Endothelial cell of umbilical vein (primary cell): Measurements from ENCODE around the gene MACROD2. TPM values are rescaled to one million over a fixed set of nuclear protein-coding genes. Genes with fewer than 3 reads are reported as not detected.

Experiments
- BruUV-seq: library from RNA; stranded (reverse); fragments of 400-500 nt; replicated peaks from 2 replicates; lab custom pipeline; 2021; lab: Mats Ljungman, UMichigan
- CTCF ChIA-PET: fragments of 300-600, 350-600 bp; sonication (Branson Sonifier 250); formaldehyde crosslinking; loops from one replicate; lab custom pipeline; 2021; ENCODE audit warnings: antibody characterized with exemption, inconsistent platforms; lab: Charles Lee
- POLR2A ChIA-PET: fragments of 300-600, 350-600 bp; sonication (Branson Sonifier 250); formaldehyde crosslinking; loops from one replicate; lab custom pipeline; 2021; ENCODE audit warnings: antibody characterized with exemption, inconsistent platforms; lab: Charles Lee
- DNase-seq: peaks from one replicate; pipeline ENCODE4 v3.0.0-alpha.2; 2011; ENCODE audit warnings: low read depth, low spot score
- FAIRE-seq: peaks from 2 replicates; lab custom pipeline; 2011; peaks lifted over from hg19 to GRCh38; lab: Jason Lieb, UNC
- H2AFZ ChIP-seq: 2 replicates; pipeline ENCODE4 v1.6.0; 2012; ENCODE audit warnings: low read depth, low read length, control low read depth, inconsistent platforms
- H3K27ac ChIP-seq: 2 replicates; pipeline ENCODE4 v1.5.1; 2011; ENCODE audit warnings: low read depth, mild to moderate bottlenecking, control low read depth, low read length, moderate library complexity; ENCODE audit not compliant: insufficient read depth
- H3K27me3 ChIP-seq, 2 experiments: 2 replicates each; pipeline versions ENCODE4 v1.6.0 to v1.6.1; 2011; ENCODE audit warnings: low read length in 2 of 2, mixed read lengths in 1 of 2; ENCODE audit not compliant: control insufficient read depth in 2 of 2, insufficient read depth in 2 of 2
- H3K36me3 ChIP-seq, 2 experiments: 2 replicates in 1 of 2; 3 replicates in 1 of 2; pipeline ENCODE4 v1.5.1; 2011; ENCODE audit warnings: low read length in 2 of 2, mild to moderate bottlenecking in 1 of 2, moderate library complexity in 1 of 2; ENCODE audit not compliant: control insufficient read depth in 2 of 2, insufficient read depth in 2 of 2; ENCODE audit errors: extremely low read depth in 1 of 2
- H3K4me1 ChIP-seq: 3 replicates; pipeline ENCODE4 v1.5.1; 2011; ENCODE audit warnings: mild to moderate bottlenecking, low read length; ENCODE audit not compliant: control insufficient read depth, insufficient read depth; ENCODE audit errors: extremely low read depth
- H3K4me2 ChIP-seq: 2 replicates; pipeline ENCODE4 v1.6.1; 2011; ENCODE audit warnings: low read length, control low read depth, mixed read lengths; ENCODE audit not compliant: insufficient read depth
- H3K4me3 ChIP-seq, 3 experiments: fragments of 200-600 bp in 1 of 3; sonication (generic), shearing (Covaris generic) in 1 of 3; replicated peaks in 1 of 3; 2 replicates each; pipeline ENCODE4 v1.5.1; 2011 to 2016; ENCODE audit warnings: control low read depth in 3 of 3, low read length in 3 of 3, mild to moderate bottlenecking in 2 of 3, inconsistent platforms in 1 of 3, low read depth in 1 of 3, moderate library complexity in 1 of 3; ENCODE audit not compliant: insufficient read depth in 1 of 3
- H3K79me2 ChIP-seq: 2 replicates; pipeline ENCODE4 v1.6.0; 2012; ENCODE audit warnings: low read length, inconsistent platforms; ENCODE audit not compliant: control insufficient read depth, insufficient read depth
- H3K9ac ChIP-seq: replicated peaks from 2 replicates; pipeline ENCODE3; 2011; ENCODE audit warnings: low read length, control low read depth; ENCODE audit not compliant: insufficient read depth; ENCODE audit errors: extremely low read depth
- H3K9me1 ChIP-seq: replicated peaks from 3 replicates; pipeline ENCODE4 v1.6.0; 2011; ENCODE audit warnings: mild to moderate bottlenecking, low read length; ENCODE audit not compliant: control insufficient read depth, insufficient read depth; ENCODE audit errors: extremely low read depth
- H3K9me3 ChIP-seq: replicated peaks from 2 replicates; pipeline ENCODE4 v1.5.1; 2012; ENCODE audit warnings: low read length, inconsistent platforms; ENCODE audit not compliant: control insufficient read depth, insufficient read depth
- H4K20me1 ChIP-seq: replicated peaks from 2 replicates; pipeline ENCODE3; 2011; ENCODE audit warnings: mild to moderate bottlenecking, low read length; ENCODE audit not compliant: control insufficient read depth, insufficient read depth; ENCODE audit errors: extremely low read depth
- CTCF ChIP-seq, 2 donors: IDR thresholded peaks; 1 replicate in 1 of 2; 2 replicates in 1 of 2; pipeline ENCODE4 v1.5.1; 2011; ENCODE audit warnings: low read length in 2 of 2, mild to moderate bottlenecking in 2 of 2, moderate library complexity in 2 of 2, control low read depth in 1 of 2, inconsistent platforms in 1 of 2, low read depth in 1 of 2; ENCODE audit not compliant: insufficient read depth in 1 of 2; ENCODE audit errors: extremely low read depth in 1 of 2
- EZH2 ChIP-seq: IDR thresholded peaks from 2 replicates; pipeline ENCODE4 v1.6.1; 2012; ENCODE audit warnings: borderline replicate concordance, low read depth, mild to moderate bottlenecking, moderate library complexity, low read length, inconsistent platforms; ENCODE audit not compliant: severe bottlenecking
- FOS ChIP-seq: IDR thresholded peaks from 2 replicates; pipeline ENCODE4 v1.6.1; 2011; ENCODE audit warnings: mild to moderate bottlenecking, low read length, moderate library complexity, borderline replicate concordance; ENCODE audit not compliant: insufficient read depth
- GATA2 ChIP-seq: IDR thresholded peaks from 2 replicates; pipeline ENCODE4 v1.7.0; 2011; ENCODE audit warnings: low read depth, mild to moderate bottlenecking, moderate library complexity, mixed read lengths, low read length; ENCODE audit not compliant: insufficient read length, insufficient read depth
- JUN ChIP-seq: IDR thresholded peaks from 2 replicates; pipeline ENCODE4 v1.6.1; 2011; ENCODE audit warnings: borderline replicate concordance, low read depth; ENCODE audit not compliant: insufficient read length, insufficient read depth
- MAX ChIP-seq: IDR thresholded peaks from 2 replicates; pipeline ENCODE4 v1.6.1; 2011; ENCODE audit not compliant: insufficient read depth, insufficient read length
- MYC ChIP-seq: IDR thresholded peaks from one replicate; pipeline ENCODE4 v1.6.1; 2011; ENCODE audit warnings: mild to moderate bottlenecking, low read depth, low read length
- POLR2A ChIP-seq: IDR thresholded peaks from 2 replicates; pipeline ENCODE4 v1.6.1; 2012; ENCODE audit warnings: low read depth, mild to moderate bottlenecking, control low read depth, low read length
- POLR2AphosphoS5 ChIP-seq: IDR thresholded peaks from 2 replicates; pipeline ENCODE4 v1.6.1; 2012; ENCODE audit warnings: low read depth, mild to moderate bottlenecking, control low read depth, low read length, moderate library complexity; ENCODE audit not compliant: insufficient read depth
- dilution Hi-C: fragments of 300-500 bp; cut with MboI; formaldehyde crosslinking; loops from one replicate; pipeline ENCODE4 v1.15.0; 2019; ENCODE audit warnings: low sequenced_read_pairs; ENCODE audit not compliant: extremely low pct_ligation_motif_present
- intact Hi-C: fragments of 100-400 bp; cut with micrococcal nuclease; formaldehyde crosslinking; loops from one replicate; pipeline ENCODE4 v1.10.0; 2022
- polyA plus RNA-seq, 4 experiments: library from polyadenylated mRNA; depleted of rRNA in 3 of 4; stranded (reverse) in 3 of 4; unstranded in 1 of 4; fragments of >200 nt; gene quantifications; 2 replicates each; pipeline versions ENCODE4 v1.2.1 to v1.2.3, GENCODE V29; 2011 to 2012; ENCODE audit warnings: missing spikeins in 1 of 4
- total RNA-seq: library from RNA; stranded (reverse); gene quantifications from 2 replicates; pipeline ENCODE4 v1.2.3, GENCODE V29; 2021

Gene MACROD2
- total and polyA plus RNA-seq, 2 donors (not counting 3 experiments of a cell fraction or from before 2014, with no cell fraction given): 0.11 to 0.73 TPM

GRCh38 chr20:14720251-14720650 lies 724.9 kb downstream of the MACROD2 start:
- peak; percentile 19 for DNase-seq
- ChIA-PET CTCF (no interaction called here), POLR2A (no interaction called here)
- BruUV-seq: no TSS peak
- H3K27ac ChIP-seq: no peak overlapping the region
- no peaks in the 10 kb centered on the region for H4K20me1 ChIP-seq
- H3K4me1 ChIP-seq: no peaks in the 10 kb centered on the region
- dilution Hi-C loops: no loop called here
- H3K9ac ChIP-seq: no peak overlapping the region
- H3K4me3 ChIP-seq: no peak overlapping the region
- H2AFZ ChIP-seq: no peak overlapping the region
- FAIRE-seq: no peak
- TF ChIP-seq MYC (no peak), FOS (peak; percentile 15)
- H3K27me3 ChIP-seq: no peaks in the 10 kb centered on the region
- no peaks in the 10 kb centered on the region for H3K36me3 ChIP-seq
- no peaks in the 10 kb centered on the region for H3K9me3 ChIP-seq
- no peaks in the 10 kb centered on the region for H3K79me2 ChIP-seq
- no peak overlapping the region for H3K4me2 ChIP-seq
- no peaks in the 10 kb centered on the region for H3K9me1 ChIP-seq
- intact Hi-C loops: no loop called here

GRCh38 chr20:14721926-14722452 lies 726.7 kb downstream of the MACROD2 start:
- Histone ChIP-seq H3K9me3 (no peaks in the 10 kb centered on the region), H3K27ac (no peak overlapping the region), H3K27me3 (no peaks in the 10 kb centered on the region), H3K9me1 (no peaks in the 10 kb centered on the region), H4K20me1 (no peaks in the 10 kb centered on the region), H2AFZ (no peak overlapping the region), H3K4me2 (no peak overlapping the region), H3K4me3 (no peak overlapping the region), H3K36me3 (no peaks in the 10 kb centered on the region), H3K79me2 (no peaks in the 10 kb centered on the region), H3K9ac (no peak overlapping the region), H3K4me1 (no peaks in the 10 kb centered on the region)
- DNase-seq (no peak), FAIRE-seq (no peak)
- CTCF ChIA-PET: no interaction called here
- POLR2A ChIA-PET: no interaction called here
- intact Hi-C loops: no loop called here
- dilution Hi-C loops: no loop called here
- no TSS peak for BruUV-seq
- TF ChIP-seq GATA2 (no peak), POLR2AphosphoS5 (no peak), EZH2 (no peak), FOS (no peak), MYC (no peak), CTCF (IDR thresholded peaks at IDR 0.05; ENCODE audit: extremely low read depth in 1 of 2, insufficient read depth in 1 of 2, low read depth in 1 of 2, low read length in 2 of 2) (no peak), POLR2A (no peak), JUN (no peak), MAX (no peak)
